NCI-H2196 treated with DMSO at 0.1 percent for 48 hours (cell line): Measurements from ENCODE around the gene DTYMK.
A peak's percentile ranks its signal among the peaks of the same experiment; 100 is the strongest.
"Not testable (repeated sequence)": the region's sequence is repeated elsewhere in the genome, so short reads cannot be mapped to it uniquely, and the experiment has no call there.

Source experiments
- DNase-seq: peaks from one replicate; lab custom pipeline; 2025; ENCODE audit not compliant: unreplicated experiment; lab: John Stamatoyannopoulos, UW

DTYMK gene, protein sequence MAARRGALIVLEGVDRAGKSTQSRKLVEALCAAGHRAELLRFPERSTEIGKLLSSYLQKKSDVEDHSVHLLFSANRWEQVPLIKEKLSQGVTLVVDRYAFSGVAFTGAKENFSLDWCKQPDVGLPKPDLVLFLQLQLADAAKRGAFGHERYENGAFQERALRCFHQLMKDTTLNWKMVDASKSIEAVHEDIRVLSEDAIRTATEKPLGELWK

DNA sequence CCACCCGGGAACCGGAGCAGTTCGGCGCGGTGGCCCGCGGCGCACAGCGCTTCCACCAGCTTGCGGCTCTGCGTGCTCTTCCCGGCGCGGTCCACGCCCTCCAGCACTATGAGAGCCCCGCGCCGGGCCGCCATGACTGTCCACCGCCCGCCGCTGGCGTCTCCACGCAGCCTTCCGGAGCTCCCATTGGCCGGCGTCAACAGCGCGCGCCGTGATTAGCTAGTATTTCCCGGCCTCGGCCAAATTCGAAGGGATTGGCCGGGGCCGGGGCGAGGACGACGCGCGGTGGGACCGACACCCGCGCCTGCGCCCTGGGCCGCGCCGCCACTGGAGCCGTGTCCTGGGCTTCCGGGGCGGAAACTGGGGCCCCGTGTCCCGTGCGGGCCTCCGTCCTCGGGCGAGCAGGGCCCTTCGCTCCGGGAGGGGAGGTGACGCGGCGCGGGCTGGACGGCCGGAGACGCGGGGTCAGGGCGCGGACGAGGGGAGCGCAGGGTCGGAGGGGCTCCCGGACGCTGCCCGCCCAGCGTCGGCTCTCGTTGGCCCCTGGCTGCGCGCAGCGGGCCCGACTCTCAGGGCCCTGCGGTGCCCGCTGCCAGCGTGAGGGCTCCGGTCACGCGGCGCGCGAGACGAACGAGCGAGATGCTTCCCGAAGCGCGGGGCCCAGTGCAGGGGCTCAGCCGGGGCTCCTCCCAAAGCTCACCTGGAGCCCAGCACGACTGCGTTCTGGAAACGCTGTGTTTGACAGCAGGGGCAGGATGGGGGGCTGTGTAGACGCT, at the start of gene DTYMK:
DTYMK (minus strand) TSS at position 166 of the 776 bp plus-strand sequence; CDS start at position 134, 32 bp downstream.
- peak; percentile 91 for DNase-seq

DNA sequence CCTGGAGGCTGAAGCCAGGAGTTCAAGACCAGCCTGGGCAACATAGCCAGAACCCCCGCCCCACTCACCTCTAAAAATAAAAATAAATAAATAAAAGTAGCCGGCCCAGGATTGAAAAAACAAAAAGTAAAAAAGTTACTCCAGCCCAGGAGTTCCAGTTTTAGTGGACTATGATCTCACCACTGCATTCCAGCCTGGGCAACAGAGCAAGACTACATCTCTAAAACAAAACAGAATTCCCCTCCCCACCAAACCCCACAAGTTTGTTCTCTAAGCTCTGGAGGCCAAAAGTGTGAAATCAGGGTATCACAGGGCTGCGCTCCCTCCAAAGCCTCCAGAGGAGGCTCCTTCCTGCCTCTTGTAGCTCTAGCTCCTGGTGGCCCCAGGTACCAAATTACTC, 49.5 kb upstream of the DTYMK start:
- DNase-seq, result no peak

DNA sequence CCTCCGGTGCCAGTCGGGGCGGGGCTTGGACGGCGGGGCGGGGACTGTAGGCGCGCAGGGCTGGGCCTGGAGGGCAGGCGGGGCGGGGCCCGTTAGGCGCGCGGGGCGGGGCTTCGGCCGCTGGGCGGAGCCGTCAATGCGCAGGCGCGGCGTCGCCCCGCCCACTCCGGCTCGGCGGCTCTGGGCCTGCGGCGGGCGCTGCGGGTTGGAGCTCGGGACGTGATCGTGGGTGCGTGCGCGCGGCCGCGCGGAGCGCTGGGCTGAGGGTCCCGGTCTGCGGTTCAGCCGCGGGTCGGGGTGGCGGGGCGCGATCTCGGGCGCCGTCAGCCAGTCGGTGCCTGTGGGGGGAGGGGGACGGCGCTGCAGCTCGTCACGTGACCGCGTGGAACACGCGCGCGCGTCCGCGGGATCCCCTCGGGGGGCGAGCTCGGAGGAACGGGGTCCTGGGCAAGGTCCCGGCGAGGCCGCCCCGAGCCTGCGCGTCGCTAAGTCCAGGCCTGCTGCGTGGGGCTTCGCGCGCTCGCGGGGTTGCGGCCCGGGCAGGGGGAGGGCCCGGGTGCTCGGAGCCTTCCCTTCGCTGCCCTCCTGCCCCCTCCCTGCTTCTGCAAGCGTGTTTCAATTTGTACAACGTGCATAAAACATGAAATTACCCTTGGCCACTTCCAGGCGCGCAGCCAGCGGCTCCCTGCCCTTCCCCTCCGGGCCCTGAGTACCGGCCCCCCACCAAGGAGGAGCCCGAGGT, 48.0 kb upstream of the DTYMK start, which contains the start of gene D2HGDH:
D2HGDH (plus strand) TSS at position 164 of the 742 bp plus-strand sequence. CDS start 595 bp downstream, outside the sequence.
- DNase-seq, result peak; percentile 57

DNA sequence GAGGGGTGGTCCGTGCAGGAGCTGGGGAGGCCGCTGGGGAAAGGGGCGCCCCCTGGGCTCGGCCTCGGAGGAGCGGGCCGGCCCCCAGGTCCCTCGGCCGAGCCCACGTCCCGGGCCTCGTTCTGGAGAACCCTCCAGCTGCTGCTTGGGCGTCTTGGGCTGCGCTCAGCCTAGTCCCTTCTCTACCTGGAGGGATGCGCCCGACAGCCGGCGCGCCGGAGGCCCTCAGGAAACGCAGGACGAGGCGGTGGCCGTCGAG, 47.5 kb upstream of the DTYMK start:
- DNase-seq, result no peak

DNA sequence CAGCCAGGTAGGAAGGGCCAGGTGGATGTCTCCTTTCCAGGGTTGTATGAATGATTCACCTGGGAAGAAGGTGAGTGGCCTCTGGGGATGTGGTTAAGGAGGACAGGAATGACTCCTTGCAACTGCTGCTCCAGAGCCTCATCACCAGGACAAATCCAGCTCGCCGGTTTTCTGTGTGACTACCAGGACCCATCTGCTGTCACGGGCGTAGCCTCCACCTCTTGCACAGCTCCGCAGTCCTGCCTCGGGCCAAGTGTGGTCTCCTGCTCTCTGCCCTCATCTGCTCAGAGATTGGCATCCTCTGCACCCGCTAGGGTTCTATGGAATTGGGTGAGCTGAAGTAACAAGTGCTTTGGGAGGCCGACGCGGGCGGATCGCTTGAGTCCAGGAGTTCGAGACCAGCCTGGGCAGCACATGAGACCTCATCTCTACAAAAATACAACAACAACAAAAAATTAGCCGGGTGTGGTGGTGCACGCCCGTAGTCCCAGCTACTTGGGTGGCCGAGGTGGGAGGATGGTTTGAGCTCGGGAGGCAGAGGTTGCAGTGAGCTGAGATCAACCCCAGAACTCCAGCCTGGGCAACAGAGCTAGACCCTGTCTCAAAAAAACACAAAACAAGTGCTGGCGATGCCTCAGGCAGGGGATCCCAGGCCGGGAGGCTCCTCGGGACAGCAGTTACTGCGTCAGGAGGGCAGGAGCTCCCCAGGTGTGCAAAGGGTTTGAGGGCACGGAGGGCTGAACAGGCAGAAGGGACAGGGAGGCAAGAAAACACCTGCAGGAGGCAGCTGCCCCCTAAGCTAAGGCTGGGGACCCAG, 47.0 kb upstream of the DTYMK start:
- no peak for DNase-seq

DNA sequence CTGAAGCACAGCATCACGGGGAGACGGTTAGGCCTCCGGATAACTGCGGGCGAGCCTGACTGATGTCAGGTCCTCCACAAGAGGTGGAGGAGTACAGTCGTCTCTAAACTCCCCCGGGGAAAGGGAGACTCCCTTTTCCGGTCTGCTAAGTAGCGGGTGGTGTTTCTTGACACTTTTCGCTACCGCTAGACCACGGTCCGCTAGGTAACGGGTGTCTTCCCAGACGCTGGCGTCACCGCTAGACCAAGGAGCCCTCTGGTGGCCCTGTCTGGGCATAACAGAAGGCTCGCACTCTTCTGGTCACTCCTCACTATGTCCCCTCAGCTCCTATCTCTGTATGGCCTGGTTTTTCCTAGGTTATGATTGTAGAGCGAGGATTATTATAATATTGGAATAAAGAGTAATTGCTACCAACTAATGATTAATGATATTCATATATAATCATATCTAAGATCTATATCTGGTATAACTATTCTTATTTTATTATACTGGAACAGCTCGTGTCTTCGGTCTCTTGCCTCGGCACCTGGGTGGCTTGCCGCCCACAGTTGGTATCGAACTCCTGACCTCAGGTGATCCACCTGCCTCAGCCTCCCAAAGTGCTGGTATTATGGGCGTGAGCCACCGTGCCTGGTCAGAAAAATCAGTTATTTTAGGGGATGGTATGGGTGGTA, 46.0 kb upstream of the DTYMK start:
- not testable (repeated sequence) for DNase-seq

DNA sequence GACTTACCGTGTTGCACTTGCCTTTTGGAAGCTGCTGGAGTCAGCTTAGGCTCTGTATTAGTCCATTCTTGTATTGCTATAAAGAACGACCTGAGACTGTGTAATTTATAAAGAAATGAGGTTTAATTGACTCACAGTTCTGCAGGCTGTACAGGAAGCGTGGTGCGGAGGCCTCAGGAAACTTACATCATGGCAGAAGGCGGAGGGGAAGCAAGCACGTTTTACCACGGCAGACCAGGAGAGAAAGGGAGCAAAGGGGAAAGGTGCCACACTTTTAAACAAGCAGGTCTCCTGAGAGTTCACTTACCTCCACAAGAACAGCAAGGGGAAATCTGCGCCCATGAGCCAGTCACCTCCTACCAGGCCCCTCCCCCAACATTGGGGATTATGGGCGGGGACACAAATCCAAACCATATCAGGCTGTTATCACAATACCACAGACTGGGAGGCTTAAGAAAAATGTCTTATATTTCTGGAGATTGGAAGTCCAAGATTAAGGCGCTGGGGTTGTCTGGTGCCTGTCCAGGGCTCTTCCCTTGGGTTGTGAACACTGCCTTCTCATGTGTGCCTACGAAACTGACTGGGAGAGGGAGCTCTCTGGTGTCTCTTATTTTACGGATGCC, 44.2 kb upstream of the DTYMK start:
- no peak for DNase-seq

DNA sequence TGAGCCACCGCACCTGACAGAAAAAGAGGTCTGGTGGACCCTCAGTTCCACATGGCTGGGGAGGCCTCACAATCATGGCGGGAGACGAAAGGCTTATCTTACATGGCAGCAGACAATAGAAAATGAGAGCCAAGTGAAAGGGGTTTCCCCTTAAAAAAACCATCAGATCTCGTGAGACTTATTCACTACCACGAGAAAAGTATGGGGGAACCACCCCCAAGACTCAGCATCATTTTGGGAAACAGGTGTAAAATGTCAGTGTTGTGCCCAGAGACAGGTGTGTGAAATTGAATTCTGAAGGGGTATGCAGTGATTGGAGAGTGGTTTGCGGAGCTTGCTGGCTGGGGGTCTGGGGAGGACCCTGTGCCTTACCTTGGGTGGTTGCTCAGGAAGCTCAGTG, 43.3 kb upstream of the DTYMK start:
- no peak for DNase-seq

DNA sequence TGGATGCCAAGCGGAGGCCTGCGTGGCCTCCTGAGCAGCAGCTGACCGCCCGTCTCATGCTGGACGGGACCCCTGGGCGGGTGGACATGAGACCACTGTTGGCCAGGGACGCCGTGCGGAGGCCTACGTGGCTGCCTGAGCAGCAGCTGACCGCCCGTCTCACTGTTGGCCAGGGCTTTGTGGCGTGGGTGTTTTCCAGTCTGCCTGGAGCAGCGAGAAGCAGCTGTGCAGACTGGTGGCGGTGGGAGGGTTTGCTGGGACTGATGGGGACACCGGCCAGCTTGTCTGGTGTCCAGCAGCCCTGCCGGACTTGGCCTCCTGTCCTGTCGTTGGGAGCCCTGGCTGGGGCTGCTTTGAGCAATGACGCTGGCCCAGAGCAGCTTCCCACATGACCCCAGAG, 42.0 kb upstream of the DTYMK start:
- no peak for DNase-seq

DNA sequence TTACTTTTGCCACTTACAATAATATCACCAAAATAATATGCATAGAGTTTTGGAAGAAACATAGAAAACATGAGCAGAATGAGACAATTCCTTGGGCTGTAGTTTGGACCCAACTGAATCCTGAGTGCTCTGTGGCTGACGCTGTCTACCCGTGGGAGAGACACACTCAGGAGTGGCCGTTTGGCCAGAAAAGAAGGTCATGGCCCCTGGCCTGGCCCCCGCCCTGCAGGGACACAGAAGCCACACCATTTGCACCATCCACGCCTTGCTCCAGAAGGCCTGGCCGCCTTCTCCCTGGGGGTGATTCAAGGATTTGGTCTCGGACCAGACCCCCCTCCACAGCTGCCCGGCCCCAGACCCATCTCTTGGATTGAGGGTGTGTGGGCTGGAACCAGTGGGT, 41.4 kb upstream of the DTYMK start:
- DNase-seq, result no peak

DNA sequence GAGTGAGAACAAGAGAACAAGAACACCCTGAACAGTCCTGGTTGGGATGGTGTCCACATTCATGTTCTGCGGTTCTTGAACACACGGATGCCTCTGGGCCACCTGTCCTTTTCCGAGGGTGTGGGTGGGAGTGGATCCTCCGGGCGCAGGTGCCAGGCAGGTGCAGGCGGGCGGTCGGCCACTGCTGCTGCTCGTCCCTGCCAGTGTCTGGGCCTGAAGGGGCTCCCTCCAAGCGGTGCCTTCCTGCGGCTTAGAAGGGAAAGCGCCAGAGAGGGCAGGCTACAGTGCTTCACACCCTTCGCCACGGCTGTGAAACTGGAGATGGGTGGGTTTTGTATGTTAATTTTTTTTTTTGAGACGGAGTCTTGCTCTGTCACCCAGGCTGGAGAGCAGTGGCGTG, 39.8 kb upstream of the DTYMK start:
- no peak for DNase-seq

DNA sequence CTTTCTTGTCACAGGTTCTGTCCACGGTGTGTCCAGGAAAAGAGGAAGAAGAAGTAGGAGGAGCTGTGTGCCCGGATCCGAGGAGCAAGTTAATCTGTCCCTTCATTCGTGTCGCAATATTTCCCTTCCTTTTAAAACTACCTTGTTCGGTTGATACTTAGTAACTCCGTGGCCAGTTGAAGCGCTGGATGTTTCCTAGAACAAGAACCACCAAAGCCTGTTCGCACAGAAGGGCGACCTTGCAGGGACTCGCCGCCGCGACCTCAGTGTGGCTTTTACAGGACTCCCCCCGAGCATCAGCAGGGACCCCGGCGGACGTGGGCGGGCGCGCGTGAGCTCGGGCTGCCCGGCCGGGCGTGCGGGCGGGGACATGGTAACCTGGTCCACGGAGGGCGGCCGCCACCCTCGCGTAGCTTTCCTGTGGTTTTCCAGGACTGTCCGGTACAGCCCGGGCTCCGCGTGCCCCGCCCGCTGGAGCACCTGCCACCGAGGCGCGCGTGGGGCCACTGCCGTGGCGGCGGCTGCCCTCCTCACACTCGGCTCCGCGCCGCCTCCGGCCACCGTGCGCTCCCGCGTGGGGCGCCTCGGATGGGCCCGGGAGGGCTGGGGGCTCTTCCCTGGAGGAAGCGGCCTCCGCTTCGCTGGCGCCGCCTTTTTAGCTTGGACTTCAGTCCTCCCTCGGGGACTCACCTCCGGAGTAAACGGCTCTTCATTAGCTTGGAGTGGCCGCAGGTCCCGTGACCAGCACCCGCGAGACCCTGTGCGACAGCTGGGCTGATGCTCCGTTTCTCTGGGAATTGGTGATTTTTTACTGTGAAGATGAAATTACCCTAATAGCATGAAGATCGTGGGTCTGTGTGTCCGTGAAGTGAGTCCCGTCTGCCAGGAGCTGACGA, 38.6 kb upstream of the DTYMK start:
- no peak for DNase-seq

DNA sequence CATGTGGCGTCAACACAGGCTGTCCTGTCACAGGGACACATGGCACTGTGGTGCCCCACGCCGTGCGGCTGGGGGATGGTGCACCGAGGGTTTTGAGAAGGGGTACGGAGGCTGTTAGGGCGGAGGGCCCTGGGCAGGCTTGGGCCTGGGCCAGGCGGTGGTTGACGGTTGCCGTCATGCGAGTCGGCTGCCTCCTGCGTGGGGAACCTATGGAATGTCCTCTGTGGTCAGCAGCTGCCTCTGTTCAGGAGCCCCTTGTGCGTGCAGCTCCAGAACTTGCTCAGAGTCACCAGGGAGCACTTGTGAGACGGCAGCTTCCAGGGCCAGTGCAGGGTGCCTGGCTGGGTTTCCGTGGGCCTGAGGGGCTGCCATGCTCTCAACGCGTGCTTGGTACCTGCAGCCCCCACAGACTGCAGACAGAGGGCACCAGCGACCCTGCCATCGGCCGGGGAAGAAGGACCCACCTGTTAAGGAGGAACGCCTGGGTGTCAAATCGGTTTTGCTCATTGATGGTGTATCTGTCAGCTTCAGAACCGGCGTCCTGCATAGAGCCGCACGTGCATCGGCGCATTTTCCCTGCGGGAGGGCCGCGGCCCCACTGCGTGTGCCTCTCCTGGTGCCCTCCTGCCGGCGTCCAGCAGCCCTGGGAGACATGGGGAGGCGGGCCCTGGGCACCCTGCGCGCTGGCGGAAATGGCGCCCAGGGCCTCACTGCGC, 37.8 kb upstream of the DTYMK start:
- no peak for DNase-seq

DNA sequence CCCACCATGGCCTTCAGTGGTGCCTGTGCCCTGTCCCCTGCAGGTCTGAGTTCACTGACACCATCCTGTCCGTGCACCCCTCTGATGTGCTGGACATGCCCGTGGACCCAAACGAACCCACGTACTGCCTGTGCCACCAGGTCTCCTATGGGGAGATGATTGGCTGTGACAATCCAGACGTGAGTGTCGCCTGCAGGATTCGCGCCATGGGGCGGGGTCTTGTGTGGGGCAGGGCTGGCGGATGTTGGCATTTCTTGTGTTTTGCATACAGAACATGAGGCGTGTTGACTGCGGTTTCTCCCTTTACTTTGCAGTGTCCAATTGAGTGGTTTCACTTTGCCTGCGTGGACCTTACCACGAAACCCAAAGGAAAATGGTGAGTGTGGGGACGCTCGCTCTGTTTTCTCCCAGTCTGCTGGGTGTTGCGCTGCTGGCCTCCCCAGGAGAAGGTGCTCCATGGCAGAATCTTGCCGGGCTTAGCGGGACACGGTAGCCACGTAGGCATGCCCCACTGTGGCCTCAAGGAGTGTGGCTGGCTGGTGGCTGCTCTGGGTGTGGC, 36.4 kb upstream of the DTYMK start:
- no peak for DNase-seq

DNA sequence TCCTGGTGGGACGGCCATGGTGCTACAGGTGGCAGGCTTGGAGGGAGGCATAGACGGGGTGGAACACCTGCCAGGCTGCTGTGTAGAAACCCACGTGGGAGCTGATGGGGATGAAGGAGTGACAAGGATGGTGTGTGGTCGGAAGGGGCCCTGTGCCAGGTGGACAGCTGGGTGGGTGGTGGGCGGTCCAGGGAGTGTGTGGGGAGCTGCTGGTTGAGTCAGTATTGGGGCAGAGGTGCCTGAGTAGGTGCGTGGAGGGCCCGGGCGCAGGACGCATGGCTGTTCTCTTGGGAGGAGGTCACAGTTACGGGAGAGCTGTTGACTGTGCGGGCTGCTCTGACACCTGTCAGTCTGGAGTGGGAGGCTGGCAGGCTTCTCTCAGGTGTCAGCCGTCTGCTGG, 35.2 kb upstream of the DTYMK start:
- DNase-seq, result no peak

DNA sequence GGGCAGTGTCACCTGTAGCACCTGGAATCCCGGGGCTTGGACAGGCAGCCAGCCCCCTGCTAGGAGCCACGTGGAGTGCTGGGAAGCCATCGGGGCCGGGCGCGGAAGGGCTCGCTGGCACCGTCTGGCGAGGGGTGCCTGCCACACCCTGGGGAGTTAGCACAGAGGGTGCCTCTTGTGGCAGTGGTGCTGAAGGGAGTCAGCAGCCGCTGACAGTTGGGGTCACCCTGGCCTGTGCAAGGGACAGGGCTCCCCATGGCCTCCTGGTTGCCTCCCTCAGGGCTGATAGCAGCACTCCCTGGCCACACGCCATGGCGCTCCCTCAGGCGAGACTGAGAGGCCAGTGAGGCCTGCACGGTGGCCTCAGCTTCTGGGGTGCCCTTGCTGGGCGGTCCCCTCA, 33.9 kb upstream of the DTYMK start:
- no peak for DNase-seq

DNA sequence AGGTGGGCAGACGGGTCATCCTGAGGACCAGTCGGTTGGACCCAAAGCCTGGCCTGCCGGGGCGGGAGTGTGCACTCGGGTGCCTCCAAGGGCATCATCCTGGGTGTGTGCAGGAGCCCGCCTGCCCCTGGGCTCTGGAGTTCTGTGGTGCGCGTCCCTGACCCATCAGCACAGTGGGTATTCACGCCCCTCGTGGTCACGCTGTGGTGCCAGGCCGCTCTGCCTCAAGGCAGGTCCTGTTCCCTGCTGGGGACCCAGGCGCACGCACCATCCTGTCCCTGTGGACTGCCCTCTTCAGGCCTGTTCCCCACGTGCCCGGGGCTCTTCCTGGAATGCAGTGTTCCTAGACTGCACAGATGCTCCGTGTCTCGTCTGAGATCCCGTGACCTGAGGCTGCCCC, 33.5 kb upstream of the DTYMK start:
- DNase-seq, result no peak

DNA sequence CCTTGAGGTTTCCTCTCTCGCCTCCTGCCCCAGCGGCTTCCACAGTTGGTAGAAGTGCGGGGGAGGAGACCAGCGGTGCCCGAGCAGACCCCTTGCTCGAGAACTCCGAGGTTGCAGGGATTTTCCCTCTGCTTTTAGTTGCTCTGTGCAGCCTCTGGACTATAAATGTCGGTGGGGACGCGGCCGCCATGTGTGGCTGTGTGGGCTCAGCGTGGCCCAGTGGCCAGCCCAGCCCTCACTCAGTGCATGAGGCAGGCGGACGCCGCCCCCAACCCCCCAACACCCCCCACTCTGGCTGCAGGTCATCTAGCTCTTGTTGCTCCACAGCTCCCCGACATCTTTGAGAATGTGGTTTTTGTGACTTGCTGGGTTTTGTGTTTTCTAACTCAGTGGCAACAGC, 32.5 kb upstream of the DTYMK start:
- DNase-seq, result no peak
